Colonic mucosa (tissue), 4 donors: ENCODE measurements around the gene PCBD2. TPM values are rescaled to one million over a fixed set of nuclear protein-coding genes. Genes with fewer than 3 reads are reported as not detected.
A peak's percentile ranks its signal among the peaks of the same experiment; 100 is the strongest.
"Not testable (repeated sequence)": the region's sequence is repeated elsewhere in the genome, so short reads cannot be mapped to it uniquely, and the experiment has no call there.

ENCODE experiments used
- DNase-seq: peaks from one replicate; pipeline ENCODE4 v3.0.0-alpha.2; 2020
- H3K27ac ChIP-seq: fragments of 200-600 bp; one replicate; pipeline ENCODE4 v1.8.0; 2021
- H3K27me3 ChIP-seq: fragments of 200-600 bp; one replicate; pipeline ENCODE4 v1.8.0; 2021
- H3K36me3 ChIP-seq: fragments of 200-600 bp; one replicate; pipeline ENCODE4 v1.8.0; 2021
- H3K4me1 ChIP-seq: fragments of 200-600 bp; one replicate; pipeline ENCODE4 v1.8.0; 2021; ENCODE audit warnings: mild to moderate bottlenecking
- H3K4me3 ChIP-seq: fragments of 200-600 bp; one replicate; pipeline ENCODE4 v1.8.0; 2021
- H3K9ac ChIP-seq, 2 donors: one replicate each; pipeline ENCODE4 v1.7.0; 2013; ENCODE audit warnings: control low read depth in 2 of 2, low read depth in 2 of 2, low read length in 2 of 2
- H3K9me3 ChIP-seq: fragments of 200-600 bp; one replicate; pipeline ENCODE4 v1.8.0; 2021
- intact Hi-C: fragments of 100-400 bp; cut with DNase I; formaldehyde crosslinking; loops from one replicate; pipeline ENCODE4 v1.14.1; 2022
- total RNA-seq, 2 donors: library from RNA; stranded (reverse); fragmentation: NEBNext Ultra II Directional in 1 of 2; extraction: Animal tissue kit (Norgen Biotek cat#: 25700) in 1 of 2; gene quantifications; one replicate each; pipeline ENCODE4 v1.2.1, GENCODE V29; 2021
- TF ChIP-seq, protein P1 (sequence below): fragments of 200-600 bp; IDR thresholded peaks from one replicate; pipeline ENCODE4 v1.8.0; 2022; ENCODE audit warnings: antibody characterized with exemption, mild to moderate bottlenecking
- donor health status: healthy.
- donor health status: DM: no; HTN: no; CAD: no.
- donor health status: DM: no; HTN: no; CAD: no.

Gene PCBD2
- 10 to 100 TPM; 10.3 to 13.9 TPM for total RNA-seq

DNA sequence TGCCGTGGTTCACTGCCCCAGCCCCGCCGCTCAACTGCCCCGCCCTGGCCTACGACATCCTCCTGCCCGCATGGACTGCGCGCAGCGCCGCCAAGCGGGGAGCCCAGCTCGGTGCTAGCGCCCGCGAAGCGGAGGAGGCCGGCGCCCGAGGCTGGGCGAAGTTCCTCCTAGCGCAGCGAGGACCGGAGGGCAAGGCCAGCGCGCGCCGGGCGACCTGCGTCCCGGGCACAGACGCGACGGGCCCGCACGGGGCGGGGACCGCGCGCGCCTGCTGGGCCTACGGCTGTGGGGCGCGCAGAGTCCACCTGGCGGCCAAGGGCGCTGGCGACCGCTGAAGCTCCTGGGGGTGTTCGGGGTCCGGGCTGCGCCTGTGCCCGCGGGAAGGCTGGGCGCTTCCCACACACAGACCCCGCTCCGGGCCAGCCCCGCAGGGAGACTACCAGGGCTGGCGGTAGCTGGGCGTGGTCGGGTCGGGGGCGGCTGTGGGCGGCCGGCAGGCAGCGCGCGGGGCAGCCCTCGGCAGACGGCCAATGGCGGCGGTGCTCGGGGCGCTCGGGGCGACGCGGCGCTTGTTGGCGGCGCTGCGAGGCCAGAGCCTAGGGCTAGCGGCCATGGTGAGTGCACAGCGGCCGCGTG lies at the start of gene PCBD2:
TSS of gene PCBD2 (plus strand) at position 522 of the 636 bp plus-strand sequence. CDS start at position 531, 9 bp downstream.
- Histone ChIP-seq H3K9ac (peak within 1 kb of the TSS; percentile 91 to 94), H3K36me3 (no peaks in the 10 kb centered on the region), H3K4me1 (no peaks in the 10 kb centered on the region), H3K27ac (peak within 1 kb of the TSS; percentile 99), H3K27me3 (no peaks in the 10 kb centered on the region), H3K9me3 (no peaks in the 10 kb centered on the region), H3K4me3 (peak within 1 kb of the TSS; percentile 77)
- DNase-seq, result peak; percentile 93
- intact Hi-C loops, result no loop called here
- TF ChIP-seq, protein P1, sequence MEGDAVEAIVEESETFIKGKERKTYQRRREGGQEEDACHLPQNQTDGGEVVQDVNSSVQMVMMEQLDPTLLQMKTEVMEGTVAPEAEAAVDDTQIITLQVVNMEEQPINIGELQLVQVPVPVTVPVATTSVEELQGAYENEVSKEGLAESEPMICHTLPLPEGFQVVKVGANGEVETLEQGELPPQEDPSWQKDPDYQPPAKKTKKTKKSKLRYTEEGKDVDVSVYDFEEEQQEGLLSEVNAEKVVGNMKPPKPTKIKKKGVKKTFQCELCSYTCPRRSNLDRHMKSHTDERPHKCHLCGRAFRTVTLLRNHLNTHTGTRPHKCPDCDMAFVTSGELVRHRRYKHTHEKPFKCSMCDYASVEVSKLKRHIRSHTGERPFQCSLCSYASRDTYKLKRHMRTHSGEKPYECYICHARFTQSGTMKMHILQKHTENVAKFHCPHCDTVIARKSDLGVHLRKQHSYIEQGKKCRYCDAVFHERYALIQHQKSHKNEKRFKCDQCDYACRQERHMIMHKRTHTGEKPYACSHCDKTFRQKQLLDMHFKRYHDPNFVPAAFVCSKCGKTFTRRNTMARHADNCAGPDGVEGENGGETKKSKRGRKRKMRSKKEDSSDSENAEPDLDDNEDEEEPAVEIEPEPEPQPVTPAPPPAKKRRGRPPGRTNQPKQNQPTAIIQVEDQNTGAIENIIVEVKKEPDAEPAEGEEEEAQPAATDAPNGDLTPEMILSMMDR, result peak; percentile 93

GRCh38 chr5:134856465-134856864 lies 48.5 kb upstream of the PCBD2 start:
- H3K27me3 ChIP-seq, intact Hi-C loops, H3K27ac ChIP-seq, DNase-seq, H3K9ac ChIP-seq, H3K36me3 ChIP-seq, H3K4me1 ChIP-seq, H3K4me3 ChIP-seq, H3K9me3 ChIP-seq: not testable (repeated sequence)

DNA sequence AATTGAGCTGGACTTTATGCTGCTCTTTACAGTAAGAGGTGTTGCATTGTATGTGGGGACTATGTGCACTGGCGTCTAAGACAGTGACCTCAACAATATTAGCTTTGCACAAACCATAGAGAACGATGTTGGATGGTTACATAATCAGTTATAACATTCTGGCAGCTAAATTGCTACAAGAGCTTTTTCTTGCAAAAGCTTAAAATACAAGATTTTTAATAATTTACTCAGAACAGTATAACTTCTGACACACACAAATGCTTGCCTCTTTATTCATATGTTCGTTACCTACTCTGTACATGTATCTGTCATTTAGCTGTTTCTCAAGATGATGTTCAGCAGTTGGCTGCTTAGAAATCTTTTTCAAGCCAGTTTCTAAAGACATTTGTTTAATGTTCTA lies 47.5 kb upstream of the PCBD2 start:
- no peaks in the 10 kb centered on the region for H3K36me3 ChIP-seq
- H3K9ac ChIP-seq, result no peak overlapping the region
- H3K27ac ChIP-seq, result no peak overlapping the region
- no peaks in the 10 kb centered on the region for H3K9me3 ChIP-seq
- DNase-seq, result no peak
- no peaks in the 10 kb centered on the region for H3K27me3 ChIP-seq
- intact Hi-C loops, result no loop called here
- no peak overlapping the region for H3K4me3 ChIP-seq
- H3K4me1 ChIP-seq, result peaks cover 3% of the 10 kb centered on the region
- TF ChIP-seq, protein P1, result no peak

DNA sequence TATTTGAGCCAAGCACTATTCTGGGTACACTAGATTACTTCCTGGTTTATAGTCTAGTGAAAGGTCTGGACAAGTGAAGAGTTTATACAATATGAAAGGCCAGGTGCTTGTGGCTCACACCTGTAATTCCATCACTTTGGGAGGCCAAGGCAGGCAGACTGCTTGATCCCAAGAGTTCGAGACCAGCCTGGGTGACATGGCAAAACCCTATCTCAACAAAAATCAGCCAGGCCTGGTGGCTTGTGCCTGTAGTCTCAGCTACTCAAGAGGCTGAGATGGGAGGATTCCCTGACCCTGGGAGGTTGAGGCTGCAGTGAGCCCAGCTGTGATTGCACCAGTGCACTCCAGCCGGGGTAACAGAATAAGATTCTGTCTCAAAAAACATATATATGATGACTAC lies 40.2 kb upstream of the PCBD2 start:
- H3K27ac ChIP-seq, result no peak overlapping the region
- no peak overlapping the region for H3K9ac ChIP-seq
- H3K36me3 ChIP-seq, result no peaks in the 10 kb centered on the region
- H3K27me3 ChIP-seq, result no peaks in the 10 kb centered on the region
- TF ChIP-seq, protein P1, result no peak
- no peaks in the 10 kb centered on the region for H3K9me3 ChIP-seq
- DNase-seq, result no peak
- no peak overlapping the region for H3K4me3 ChIP-seq
- H3K4me1 ChIP-seq, result no peaks in the 10 kb centered on the region
- intact Hi-C loops, result no loop called here

DNA sequence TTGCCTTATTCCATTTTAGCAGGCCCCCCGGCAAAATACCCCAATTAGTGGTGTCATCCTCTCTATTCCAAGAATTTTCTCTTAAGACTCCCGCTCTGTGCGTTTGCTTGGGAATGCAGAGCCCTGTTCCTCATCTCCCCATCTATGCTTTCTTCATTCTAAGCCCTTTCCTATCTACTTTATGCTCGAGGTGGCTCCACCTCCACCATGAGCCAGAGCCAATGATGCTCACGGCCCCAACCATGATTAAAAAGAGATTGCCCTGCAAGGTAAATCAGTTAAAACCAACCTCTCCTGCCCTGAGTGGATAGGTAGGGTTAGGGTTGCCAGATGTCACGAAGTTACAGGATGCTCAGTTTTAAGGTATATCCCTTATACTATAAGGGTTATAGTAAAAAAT lies 31.4 kb upstream of the PCBD2 start:
- no peaks in the 10 kb centered on the region for H3K36me3 ChIP-seq
- H3K9me3 ChIP-seq, result no peaks in the 10 kb centered on the region
- intact Hi-C loops, result no loop called here
- peak overlapping the region; percentile 97 for H3K4me3 ChIP-seq
- H3K27me3 ChIP-seq, result no peaks in the 10 kb centered on the region
- DNase-seq, result no peak
- H3K27ac ChIP-seq, result peak overlapping the region; percentile 90
- TF ChIP-seq, protein P1, result no peak
- H3K4me1 ChIP-seq, result no peaks in the 10 kb centered on the region
- H3K9ac ChIP-seq, result peak overlapping the region in 1 of 2 donors; percentile 84

GRCh38 chr5:134873987-134874830 lies 30.7 kb upstream of the PCBD2 start, which contains the start of gene TXNDC15:
TXNDC15 (plus strand) TSS chr5:134874371; CDS start chr5:134874428, 57 bp downstream.
- TF ChIP-seq, protein P1, result no peak
- peak within 1 kb of the TSS; percentile 97 for H3K4me3 ChIP-seq
- no peaks in the 10 kb centered on the region for H3K36me3 ChIP-seq
- no peaks in the 10 kb centered on the region for H3K4me1 ChIP-seq
- H3K9me3 ChIP-seq, result no peaks in the 10 kb centered on the region
- peak within 1 kb of the TSS; percentile 90 for H3K27ac ChIP-seq
- DNase-seq, result peak; percentile 82
- no peaks in the 10 kb centered on the region for H3K27me3 ChIP-seq
- intact Hi-C loops, result no loop called here
- peak within 1 kb of the TSS; percentile 84 to 98 for H3K9ac ChIP-seq
